Measurements from ENCODE around the gene SLC36A3.

DNA sequence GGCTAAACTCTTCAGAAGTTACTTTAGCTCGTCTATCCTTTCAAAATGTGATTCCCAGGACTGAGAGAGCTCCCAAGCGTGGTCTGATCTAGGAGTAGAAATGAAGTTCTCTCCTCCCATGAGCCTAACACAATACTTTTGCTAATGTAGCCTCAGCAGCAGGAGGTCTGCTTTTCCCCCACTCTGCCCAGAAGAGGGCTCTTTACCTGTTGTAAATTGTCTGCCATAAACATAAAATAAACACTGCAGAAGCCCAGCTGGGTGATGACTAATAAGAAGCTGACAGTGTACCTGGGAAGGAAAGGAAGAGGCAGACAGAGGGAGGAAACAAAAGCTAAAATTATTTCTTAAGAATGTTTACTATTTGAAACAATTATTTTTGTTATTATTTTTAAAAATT, 15.4 kb downstream of the SLC36A3 start:
- TF ChIP-seq, protein P1, sequence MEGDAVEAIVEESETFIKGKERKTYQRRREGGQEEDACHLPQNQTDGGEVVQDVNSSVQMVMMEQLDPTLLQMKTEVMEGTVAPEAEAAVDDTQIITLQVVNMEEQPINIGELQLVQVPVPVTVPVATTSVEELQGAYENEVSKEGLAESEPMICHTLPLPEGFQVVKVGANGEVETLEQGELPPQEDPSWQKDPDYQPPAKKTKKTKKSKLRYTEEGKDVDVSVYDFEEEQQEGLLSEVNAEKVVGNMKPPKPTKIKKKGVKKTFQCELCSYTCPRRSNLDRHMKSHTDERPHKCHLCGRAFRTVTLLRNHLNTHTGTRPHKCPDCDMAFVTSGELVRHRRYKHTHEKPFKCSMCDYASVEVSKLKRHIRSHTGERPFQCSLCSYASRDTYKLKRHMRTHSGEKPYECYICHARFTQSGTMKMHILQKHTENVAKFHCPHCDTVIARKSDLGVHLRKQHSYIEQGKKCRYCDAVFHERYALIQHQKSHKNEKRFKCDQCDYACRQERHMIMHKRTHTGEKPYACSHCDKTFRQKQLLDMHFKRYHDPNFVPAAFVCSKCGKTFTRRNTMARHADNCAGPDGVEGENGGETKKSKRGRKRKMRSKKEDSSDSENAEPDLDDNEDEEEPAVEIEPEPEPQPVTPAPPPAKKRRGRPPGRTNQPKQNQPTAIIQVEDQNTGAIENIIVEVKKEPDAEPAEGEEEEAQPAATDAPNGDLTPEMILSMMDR (IDR thresholded peaks at IDR 0.05; ENCODE audit: low read depth, low read length, poor library complexity, severe bottlenecking): peak; percentile 45
- TF ChIP-seq EZH2phosphoT487 (IDR thresholded peaks at IDR 0.05; ENCODE audit: borderline replicate concordance, low read length): no peak
